HG03159 (cell line): ENCODE results near the gene HYI.
"Not testable (repeated sequence)": the region's sequence is repeated elsewhere in the genome, so short reads cannot be mapped to it uniquely, and the experiment has no call there.

ENCODE experiments used
- ATAC-seq: cut with Tn5 transposase; IDR thresholded peaks from one replicate; pipeline ENCODE4 v1.9.1; 2021; ENCODE audit warnings: mild to moderate bottlenecking, moderate library complexity; ENCODE audit not compliant: unreplicated experiment

The HYI gene

DNA sequence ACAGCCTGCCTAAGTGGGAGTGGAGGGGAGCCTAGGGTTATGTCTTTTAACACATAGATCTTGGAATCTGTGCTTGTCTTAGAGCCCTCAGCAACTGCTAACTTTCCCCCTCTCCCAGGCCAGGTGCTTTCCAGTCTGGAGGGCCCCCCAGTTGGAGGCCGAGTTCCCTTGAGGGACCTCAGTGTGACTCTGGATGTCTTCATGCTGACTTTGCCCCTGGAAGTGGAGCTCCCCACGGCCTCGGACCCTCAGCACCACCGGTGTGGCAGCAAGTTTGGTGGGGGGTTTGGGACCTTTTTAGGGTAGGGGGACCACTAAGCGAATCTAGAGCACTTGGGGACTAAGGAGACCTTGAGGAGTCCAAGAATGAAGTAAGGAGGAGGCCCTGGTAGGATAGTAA, 22.9 kb downstream of the HYI start:
- ATAC-seq, result no peak

DNA sequence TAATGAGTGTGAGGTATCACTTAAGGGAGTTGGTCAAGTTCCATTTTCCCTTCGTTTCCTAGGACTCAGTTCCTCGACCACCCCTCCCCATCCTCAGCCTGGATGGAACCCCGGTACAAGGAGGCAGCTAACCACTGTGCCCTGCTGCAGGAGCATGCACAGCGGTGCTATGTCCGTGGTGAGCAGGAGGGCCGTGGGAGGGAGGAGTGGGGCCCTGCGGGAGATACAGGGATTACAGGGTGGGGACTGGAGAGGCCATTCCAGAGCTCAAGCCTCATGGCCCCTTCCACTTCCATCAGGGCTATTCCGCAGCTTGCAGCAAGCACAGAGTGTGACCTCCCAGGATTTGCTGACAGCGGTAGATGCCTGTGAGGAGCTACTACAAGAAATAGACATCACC, 25.8 kb downstream of the HYI start:
- ATAC-seq, result no peak

DNA sequence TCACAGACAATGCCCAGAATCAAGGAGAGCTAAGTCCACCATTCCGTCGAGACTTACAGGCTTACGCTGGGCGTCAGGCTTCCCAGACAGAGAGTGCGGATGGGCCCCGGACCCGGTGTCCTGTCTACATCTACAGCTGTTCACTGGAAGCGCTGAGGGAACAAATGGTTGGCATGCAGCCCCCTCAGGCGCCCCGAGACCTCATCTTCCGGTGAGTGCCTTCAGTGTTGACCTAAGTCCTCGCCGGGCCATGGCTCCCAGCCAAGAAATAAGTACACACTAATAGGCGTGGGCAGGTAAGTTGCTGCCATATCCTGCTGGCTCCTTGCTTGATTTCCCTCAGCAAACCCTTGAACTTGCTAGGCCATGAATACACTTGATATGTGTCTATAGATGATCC, 26.2 kb downstream of the HYI start:
- no peak for ATAC-seq

DNA sequence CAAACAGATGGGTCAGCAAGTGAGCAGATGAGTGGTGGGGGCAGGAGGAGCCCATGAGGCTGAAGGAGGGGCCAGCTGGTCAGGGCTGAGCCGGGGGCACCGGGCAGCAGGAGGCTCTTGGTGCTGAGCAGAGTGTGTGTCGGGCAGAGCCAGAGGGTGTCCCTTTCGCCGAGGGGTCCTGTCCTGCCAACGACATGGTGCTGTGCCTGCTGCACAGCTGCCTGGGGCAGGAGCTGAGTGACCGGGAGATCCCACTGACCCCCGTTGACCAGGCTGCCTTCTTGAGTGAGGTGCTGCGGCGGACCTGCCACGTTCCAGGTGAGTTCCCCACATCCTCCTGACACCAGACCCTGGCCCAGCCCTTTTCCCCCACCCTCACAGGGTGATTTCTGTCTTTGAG, 27.5 kb downstream of the HYI start:
- ATAC-seq, result no peak

DNA sequence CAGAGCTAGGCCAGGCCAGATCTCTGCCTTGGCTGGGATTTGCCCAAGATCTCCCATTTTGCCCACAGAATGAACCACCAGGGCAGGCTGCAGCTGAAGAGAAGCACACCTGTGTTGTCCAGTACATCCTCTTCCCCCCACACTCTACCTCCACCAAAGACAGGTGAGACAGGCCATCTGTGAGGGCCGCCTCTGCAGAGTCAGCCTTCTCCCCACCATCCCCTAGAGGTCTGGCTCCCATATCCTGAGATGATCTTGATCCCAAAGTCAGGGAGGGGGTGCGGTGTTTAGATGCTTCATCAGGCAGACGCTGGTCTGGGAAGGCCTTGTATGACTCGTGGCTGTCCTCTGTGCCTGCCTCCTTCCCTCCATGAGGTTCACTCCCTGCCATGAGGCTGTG, 28.7 kb downstream of the HYI start:
- ATAC-seq, result no peak

DNA sequence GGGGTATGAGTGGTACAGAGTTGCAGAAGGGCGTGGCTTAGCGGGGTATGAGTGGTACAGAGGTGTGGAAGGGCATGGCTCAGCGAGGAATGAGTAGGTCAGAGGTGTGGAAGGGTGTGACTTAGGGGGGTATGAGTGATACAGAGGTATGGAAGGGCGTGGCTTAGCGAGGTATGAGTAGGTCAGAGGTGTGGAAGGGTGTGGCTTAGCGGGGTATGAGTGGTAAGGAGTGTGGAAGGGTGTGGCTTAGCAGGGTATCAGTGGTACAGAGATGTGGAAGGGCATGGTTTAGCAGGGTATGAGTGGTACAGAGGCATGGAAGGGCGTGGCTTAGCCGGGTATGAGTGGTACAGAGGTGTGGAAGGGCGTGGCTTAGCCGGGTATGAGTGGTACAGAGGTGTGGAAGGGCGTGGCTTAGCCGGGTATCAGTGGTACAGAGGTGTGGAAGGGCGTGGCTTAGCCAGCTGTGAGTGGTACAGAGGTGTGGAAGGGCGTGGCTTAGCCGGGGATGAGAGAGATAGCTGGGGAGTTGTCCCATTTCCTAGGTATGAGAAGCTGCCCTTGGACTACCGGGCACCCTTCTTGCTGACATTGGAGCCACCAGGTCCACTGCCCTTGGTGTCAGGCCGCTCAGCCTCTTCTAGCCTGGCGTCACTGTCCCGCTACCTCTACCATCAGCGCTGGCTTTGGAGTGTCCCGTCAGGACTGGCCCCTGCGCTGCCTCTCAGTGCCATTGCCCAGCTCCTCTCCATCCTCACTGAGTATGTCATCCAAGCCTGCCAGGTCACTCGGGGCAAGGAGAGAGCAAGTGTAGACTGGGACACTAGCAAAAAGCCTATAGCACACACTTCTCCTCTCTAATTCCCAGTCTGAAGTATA, 29.8 kb downstream of the HYI start:
- ATAC-seq, result no peak

DNA sequence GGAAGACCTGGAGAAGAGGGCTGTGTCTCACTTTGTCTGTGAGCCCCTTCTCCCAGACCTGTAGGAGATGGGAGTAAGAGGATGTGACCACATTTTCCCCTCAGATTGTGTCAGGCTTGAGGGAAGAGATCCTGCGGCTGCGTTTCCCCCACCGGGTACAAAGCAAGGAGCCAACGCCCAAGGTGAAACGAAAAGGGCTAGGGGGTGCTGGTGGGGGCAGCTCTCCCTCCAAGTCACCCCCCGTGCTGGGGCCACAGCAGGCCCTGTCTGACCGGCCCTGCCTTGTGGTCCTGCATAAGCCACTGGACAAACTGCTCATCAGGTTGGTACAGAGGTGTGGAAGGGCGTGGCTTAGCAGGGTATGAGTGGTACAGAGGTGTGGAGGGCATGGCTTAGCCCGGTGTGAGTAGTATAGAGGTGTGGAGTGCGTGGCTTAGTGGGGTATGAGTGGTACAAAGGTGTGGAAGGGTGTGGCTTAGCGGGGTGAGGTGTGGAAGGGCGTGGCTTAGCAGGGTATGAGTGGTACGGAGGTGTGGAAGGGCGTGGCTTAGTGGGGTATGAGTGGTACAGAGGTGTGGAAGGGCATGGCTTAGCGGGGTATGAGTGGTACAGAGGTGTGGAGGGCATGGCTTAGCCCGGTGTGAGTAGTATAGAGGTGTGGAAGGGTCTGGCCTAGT, 30.6 kb downstream of the HYI start:
- no peak for ATAC-seq

DNA sequence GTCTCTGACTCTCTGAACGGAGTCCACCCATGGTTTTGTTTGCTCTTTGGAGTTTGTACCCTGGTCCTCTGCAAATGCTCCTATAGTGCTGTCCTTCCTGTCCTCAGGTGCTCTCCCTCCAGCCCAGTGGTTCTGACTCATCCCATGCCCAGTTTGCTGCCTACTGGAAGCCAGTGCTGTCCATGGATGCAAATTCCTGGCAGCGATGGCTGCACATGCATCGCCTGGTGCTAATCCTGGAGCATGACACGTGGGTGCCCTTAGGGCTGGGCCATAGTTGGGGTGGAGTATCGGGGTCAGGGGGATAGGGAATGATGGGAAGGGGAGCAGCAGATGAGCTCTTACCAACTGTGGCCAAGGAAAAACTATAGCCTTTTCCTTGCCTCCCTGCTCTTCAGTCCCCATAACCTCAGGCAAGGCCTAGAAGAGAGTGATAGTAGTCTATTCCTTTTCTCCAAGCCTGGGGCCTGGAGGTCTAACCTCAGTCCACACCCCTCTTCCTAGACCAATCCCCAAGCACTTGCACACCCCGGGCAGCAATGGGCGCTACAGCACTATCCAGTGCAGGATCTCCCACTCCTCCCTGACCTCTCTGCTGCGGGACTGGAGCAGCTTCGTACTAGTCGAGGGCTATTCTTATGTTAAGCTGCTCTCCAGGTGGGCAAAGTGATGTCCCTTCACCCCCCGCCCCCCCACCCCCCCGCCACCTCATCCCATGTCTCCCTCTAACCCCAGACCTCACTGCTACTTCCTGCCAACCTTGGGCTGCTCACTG, 31.6 kb downstream of the HYI start:
- no peak for ATAC-seq

DNA sequence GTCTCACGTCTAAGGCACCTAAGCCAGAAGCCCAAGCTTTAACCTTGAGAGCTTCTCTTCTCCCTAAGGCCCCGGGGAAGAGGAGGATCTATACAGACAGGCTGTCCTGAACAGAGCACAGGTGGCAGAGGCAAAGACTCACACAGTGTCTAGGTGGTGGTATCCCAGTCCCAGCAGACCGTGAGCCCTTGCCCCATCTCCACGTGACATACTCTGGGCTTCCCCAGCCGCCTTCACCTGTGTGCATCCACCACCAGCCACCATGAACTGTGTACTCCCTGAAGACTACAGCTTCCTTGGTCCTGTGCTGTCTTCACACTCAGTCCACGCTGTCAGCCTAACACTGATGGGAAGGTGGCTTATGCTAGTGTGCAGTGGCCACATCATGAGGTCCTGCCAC, 32.3 kb downstream of the HYI start:
- ATAC-seq, result no peak

DNA sequence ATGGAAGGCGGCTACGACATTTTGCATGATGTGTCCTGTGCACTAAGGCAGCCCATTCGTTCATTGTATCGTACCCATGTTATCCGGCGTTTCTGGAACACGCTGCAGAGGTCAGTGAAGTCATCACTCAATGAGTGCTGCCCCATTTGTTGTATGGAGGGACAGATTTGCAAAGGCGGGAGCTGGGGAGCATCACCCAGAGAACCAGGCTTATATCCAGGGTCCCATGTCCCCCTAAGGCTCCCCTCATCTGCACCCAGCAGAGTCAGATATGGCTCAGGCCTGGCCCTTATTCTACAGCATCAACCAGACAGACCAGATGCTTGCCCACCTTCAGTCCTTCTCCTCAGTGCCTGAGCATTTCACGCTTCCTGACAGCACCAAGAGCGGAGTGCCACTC, 32.9 kb downstream of the HYI start:
- no peak for ATAC-seq

DNA sequence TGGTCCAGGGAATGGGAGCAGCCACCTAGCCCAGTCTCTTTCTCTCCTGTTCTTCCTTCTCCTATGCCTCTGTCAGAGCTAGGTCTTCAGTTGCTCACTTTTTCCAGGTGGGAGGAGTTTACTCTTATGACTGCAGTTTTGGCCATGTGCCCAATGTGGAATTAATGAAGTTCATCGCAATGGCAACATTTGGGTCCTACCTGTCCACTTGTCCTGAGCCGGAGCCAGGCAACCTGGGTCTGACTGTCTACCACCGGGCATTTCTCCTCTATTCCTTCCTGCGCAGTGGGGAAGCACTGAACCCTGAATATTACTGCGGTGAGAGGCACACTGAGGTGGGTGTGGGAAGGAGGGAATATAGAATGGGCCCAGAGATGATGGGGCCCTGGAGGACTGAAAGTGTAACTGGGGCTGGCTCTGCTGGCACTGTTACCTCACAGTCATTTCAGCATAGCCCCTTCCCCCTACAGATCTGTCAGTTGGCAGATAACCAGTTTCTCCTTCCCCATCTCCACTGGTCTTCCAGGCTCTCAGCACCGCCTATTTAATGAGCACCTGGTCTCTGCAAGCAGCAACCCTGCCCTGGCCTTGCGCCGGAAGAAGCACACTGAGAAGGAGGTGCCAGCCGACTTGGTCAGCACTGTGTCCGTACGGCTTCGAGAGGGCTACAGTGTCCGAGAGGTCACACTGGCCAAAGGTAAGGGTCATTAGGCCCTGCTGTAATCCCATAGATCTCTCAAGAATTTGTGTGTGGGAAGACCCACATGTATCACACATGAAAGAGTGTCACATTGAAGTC, 33.9 kb downstream of the HYI start:
- no peak for ATAC-seq

DNA sequence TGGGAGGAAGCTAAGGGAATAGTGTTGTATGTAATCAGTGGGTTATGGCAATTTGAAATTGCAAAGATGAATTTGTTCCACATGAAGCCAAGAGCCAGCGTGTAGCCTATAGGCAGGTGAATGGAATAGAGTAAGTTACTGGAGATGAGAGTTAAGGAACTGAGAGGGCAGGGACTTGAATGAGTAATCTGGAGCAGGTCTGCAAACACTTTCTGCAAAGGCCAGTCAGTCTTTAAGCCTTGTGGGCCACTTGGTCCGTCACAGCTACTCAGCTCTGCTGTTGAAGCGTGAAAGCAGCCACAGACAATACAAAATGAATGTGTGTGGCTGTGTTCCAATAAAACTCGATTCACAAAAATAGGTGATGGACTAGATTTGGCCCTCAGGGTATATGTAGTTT, 34.9 kb downstream of the HYI start:
- ATAC-seq, result no peak

DNA sequence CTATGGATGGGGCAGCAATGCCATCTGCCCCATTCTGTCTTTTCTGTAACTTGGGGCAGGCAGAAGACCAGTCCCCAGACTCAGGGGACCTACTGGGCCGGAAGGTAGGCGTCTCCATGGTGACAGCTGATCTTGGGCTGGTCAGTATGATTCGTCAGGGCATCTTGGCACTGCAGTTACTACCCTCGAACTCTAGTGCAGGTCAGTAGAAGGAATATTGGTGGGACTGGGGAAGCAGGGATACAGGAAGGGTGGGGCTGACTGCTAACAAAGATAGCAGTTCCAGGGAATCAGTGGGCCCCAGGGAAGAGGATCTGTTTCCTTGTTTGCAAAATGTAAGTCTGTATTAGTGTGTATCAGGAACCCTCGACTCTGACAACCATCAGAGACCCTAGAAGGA, 37.8 kb downstream of the HYI start:
- ATAC-seq, result no peak

DNA sequence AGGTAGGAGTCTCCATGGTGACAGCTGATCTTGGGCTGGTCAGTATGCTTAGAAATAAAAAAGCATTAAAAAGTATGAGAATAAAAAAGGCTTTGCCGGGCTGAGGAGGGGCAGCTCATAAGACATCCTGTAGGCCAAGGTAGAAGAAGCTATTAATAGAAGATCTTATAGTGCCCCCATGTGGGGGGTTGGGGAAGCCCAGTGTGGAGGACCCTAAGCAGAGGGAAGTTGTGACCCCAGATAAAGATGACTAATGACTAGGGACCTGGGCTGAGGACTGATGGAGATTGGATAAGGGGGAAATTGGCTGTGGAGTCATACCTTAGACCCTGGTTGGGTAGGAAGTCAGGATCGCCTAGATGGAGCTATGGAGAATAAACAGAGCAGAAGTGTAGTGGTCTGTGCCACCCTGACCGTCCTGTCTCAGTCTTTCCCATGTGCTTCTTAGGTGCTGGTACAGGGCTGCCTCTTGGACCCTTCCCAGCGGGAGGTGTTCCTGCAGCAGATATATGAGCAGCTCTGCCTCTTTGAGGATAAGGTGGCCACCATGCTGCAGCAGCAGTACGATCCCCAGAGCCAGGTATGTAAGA, 39.0 kb downstream of the HYI start:
- no peak for ATAC-seq

DNA sequence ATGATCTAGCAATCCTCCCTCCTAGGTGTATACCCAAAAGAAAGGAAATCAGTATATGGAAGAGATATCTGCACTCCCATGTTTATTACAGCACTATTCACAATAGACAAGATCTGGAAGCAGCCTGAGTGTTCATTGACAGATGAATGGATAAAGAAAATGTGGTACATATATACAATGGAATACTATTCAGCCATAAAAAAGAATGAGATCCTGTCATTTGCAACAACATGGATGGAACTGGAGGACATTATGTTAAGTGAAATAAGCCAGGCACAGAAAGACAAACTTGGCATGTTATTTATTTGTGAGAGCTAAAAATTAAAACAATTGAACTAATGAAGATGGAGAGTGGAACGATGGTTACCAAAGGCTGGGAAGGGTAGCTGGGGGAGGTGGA, 40.3 kb downstream of the HYI start:
- ATAC-seq, result not testable (repeated sequence)

DNA sequence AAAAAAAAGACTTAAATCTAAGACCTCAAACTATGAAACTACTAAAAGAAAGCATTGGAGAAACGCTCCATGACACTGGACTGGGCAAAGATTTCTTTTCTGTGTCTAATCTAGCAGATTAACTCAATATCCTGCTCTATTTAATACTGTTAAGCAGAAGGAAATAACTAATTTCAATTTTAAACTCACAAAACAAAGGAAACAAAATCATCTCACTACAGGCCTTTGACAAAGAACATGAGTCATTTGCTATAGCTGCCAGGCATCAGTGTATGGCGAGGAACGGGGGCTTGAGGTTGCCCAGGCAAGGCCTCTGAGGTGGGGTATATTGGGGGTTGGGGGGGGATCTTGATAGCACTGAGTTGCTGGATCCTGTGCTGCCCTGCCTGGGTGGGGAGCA, 43.2 kb downstream of the HYI start:
- ATAC-seq, result no peak

DNA sequence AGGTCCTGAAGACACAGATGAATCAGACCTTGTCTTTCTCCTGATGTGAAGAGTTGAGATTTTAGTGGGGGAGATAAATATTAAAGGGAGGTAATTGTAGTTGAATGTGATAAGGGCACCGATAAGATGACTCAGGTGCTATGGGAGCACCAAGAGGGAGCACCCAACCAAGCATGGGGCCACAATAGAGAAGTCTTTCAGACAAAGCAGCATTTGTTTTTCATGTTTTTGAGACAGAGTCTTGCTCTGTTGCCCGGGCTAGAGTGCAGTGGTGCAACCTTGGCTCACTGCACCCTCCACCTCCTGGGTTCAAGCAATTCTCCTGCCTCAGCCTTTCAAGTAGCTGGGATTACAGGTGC, 47.9 kb downstream of the HYI start:
- ATAC-seq, result no peak

DNA sequence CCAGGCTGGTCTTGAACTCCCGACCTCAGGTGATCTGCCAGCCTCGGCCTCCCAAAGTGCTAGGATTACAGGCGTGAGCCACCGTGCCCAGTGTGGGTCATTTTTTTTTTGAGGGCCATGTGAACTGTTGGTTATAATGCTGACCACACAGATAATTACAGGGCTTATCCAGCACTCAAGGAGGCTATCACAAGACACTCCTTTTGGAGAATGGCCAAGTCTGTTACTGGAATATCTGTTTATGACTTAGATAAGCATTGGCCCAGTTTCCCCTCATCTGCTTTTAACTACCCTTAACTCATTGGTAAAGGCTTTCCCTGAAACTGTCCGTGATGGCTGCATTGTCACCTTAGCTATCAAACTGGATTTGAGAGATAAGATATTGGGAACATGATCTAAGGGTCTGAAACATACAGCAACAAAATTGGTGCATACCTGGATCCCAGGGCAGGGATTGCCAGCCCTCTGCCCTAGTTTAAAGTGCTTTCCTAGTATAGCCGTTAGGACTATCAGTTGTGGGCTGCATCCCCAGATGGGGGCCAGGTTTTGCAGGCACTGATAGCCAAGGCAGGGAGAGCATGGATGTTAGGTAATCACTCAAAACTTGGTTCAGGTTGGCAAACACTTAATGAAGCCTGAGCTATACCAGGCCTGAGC, 48.4 kb downstream of the HYI start:
- no peak for ATAC-seq

DNA sequence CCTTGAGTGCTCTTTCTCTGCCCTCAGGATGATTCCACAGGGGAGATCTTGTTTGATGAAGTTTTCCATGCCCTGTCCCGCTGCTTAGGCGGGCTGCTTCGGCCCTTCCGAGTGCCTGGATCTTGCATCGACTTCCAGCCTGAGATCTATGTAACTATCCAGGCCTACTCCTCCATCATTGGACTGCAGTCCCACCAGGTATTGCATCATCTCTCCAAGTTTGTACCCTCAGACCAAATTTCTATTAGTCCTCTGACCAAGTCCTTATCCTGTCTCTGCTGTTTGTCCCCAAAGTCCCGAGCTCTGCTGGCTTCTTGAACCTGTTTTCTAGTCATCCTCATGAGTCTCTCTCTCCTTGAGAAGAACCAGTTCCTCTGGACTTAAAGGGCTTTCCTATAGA, 49.4 kb downstream of the HYI start:
- no peak for ATAC-seq
